ENCODE data around the gene C10orf105. TPM values are rescaled to one million over a fixed set of nuclear protein-coding genes. Genes with fewer than 3 reads are reported as not detected.

The C10orf105 gene
- total RNA-seq, 2 experiments from 2014 or later = 0.17 to 0.30 TPM

- Mint-ChIP-seq H3K4me1 (peaks cover 24% of the 10 kb centered on the region), H3K9me3 (no peaks in the 10 kb centered on the region), H3K27me3 (no peaks in the 10 kb centered on the region), H3K27ac (peak overlapping the region; percentile 42), H3K36me3 (no peaks in the 10 kb centered on the region), H3K4me3 (no peak overlapping the region)
- POLR2A ChIA-PET = interaction anchor here (0.6 to 2.7 kb wide), 5 partner anchors 9 to 140 kb away, joined by 3 to 20 read pairs (median 5); partner anchors contain the start of gene VSIR
- DNase-seq = no peak
- no peak for ATAC-seq (ENCODE audit: low read depth)
Observed at GRCh38 chr10:71707240-71707789, 12.3 kb downstream of the C10orf105 start.

GRCh38 chr10:71706216-71707121 is 13.1 kb downstream of the C10orf105 start:
- no peak overlapping the region for H3K4me3 Mint-ChIP-seq
- no peaks in the 10 kb centered on the region for H3K9me3 Mint-ChIP-seq
- no peaks in the 10 kb centered on the region for H3K27me3 Mint-ChIP-seq
- POLR2A ChIA-PET = interaction anchor here (0.7 to 1.4 kb wide), 5 partner anchors 8 to 67 kb away, joined by 3 to 5 read pairs (median 3); partner anchors contain the start of gene VSIR
- H3K36me3 Mint-ChIP-seq = no peaks in the 10 kb centered on the region
- no peak overlapping the region for H3K27ac Mint-ChIP-seq
- peaks cover 20% of the 10 kb centered on the region for H3K4me1 Mint-ChIP-seq
- ATAC-seq (ENCODE audit: low read depth) (no peak), DNase-seq (no peak)

- POLR2A ChIA-PET = interaction anchor here (0.7 to 1.8 kb wide), 4 partner anchors 26 to 68 kb away, joined by 3 to 7 read pairs (median 4); partner anchors contain the start of gene VSIR
- no peaks in the 10 kb centered on the region for H3K36me3 Mint-ChIP-seq
- H3K27me3 Mint-ChIP-seq = no peaks in the 10 kb centered on the region
- peaks cover 18% of the 10 kb centered on the region for H3K4me1 Mint-ChIP-seq
- H3K4me3 Mint-ChIP-seq = no peak overlapping the region
- no peak for DNase-seq
- no peak overlapping the region for H3K27ac Mint-ChIP-seq
- no peak for ATAC-seq (ENCODE audit: low read depth)
- no peaks in the 10 kb centered on the region for H3K9me3 Mint-ChIP-seq
Observed at GRCh38 chr10:71705582-71705981, 14.0 kb downstream of the C10orf105 start.

- no peaks in the 10 kb centered on the region for H3K27me3 Mint-ChIP-seq
- no peaks in the 10 kb centered on the region for H3K36me3 Mint-ChIP-seq
- H3K9me3 Mint-ChIP-seq = no peaks in the 10 kb centered on the region
- ATAC-seq (ENCODE audit: low read depth) (no peak), DNase-seq (no peak)
- no peak overlapping the region for H3K4me3 Mint-ChIP-seq
- H3K4me1 Mint-ChIP-seq = peaks cover 15% of the 10 kb centered on the region
- no peak overlapping the region for H3K27ac Mint-ChIP-seq
- POLR2A ChIA-PET = interaction anchor here (1.5 to 1.8 kb wide), 2 partner anchors 27 to 69 kb away, joined by 3 to 7 read pairs; partner anchors contain the start of gene VSIR
Observed at GRCh38 chr10:71704816-71705215, 14.8 kb downstream of the C10orf105 start.

- Mint-ChIP-seq H3K36me3 (no peaks in the 10 kb centered on the region), H3K27ac (no peak overlapping the region), H3K4me3 (no peak overlapping the region), H3K27me3 (no peaks in the 10 kb centered on the region), H3K4me1 (peaks cover 19% of the 10 kb centered on the region), H3K9me3 (no peaks in the 10 kb centered on the region)
- no peak for ATAC-seq (ENCODE audit: low read depth)
- DNase-seq = no peak
- POLR2A ChIA-PET = no interaction called here
Observed at GRCh38 chr10:71703577-71703976, 16.0 kb downstream of the C10orf105 start.

- POLR2A ChIA-PET = no interaction called here
- H3K27ac Mint-ChIP-seq = no peak overlapping the region
- no peaks in the 10 kb centered on the region for H3K27me3 Mint-ChIP-seq
- no peak overlapping the region for H3K4me3 Mint-ChIP-seq
- DNase-seq (no peak), ATAC-seq (ENCODE audit: low read depth) (no peak)
- no peaks in the 10 kb centered on the region for H3K9me3 Mint-ChIP-seq
- no peaks in the 10 kb centered on the region for H3K36me3 Mint-ChIP-seq
- peaks cover 24% of the 10 kb centered on the region for H3K4me1 Mint-ChIP-seq
Observed at GRCh38 chr10:71701496-71702132, 18.0 kb downstream of the C10orf105 start.

- no peaks in the 10 kb centered on the region for H3K27me3 Mint-ChIP-seq
- H3K4me3 Mint-ChIP-seq = no peak overlapping the region
- peaks cover 24% of the 10 kb centered on the region for H3K4me1 Mint-ChIP-seq
- H3K27ac Mint-ChIP-seq = no peak overlapping the region
- POLR2A ChIA-PET = no interaction called here
- no peaks in the 10 kb centered on the region for H3K36me3 Mint-ChIP-seq
- no peak for ATAC-seq (ENCODE audit: low read depth)
- DNase-seq = no peak
- no peaks in the 10 kb centered on the region for H3K9me3 Mint-ChIP-seq
Observed at GRCh38 chr10:71700731-71701368, 18.7 kb downstream of the C10orf105 start.

- H3K4me1 Mint-ChIP-seq = peaks cover 35% of the 10 kb centered on the region
- peak overlapping the region; percentile 78 for H3K27ac Mint-ChIP-seq
- peak overlapping the region; percentile 39 for H3K4me3 Mint-ChIP-seq
- ATAC-seq (ENCODE audit: low read depth) = no peak
- H3K9me3 Mint-ChIP-seq = no peaks in the 10 kb centered on the region
- H3K36me3 Mint-ChIP-seq = no peaks in the 10 kb centered on the region
- H3K27me3 Mint-ChIP-seq = no peaks in the 10 kb centered on the region
- POLR2A ChIA-PET = interaction anchor here (1.0 to 4.9 kb wide), 6 partner anchors 8 to 74 kb away, joined by 3 to 27 read pairs (median 5); partner anchors contain the start of gene VSIR
- DNase-seq = no peak
Observed at GRCh38 chr10:71698737-71699136, 20.8 kb downstream of the C10orf105 start.

- H3K27me3 Mint-ChIP-seq = no peaks in the 10 kb centered on the region
- H3K9me3 Mint-ChIP-seq = no peaks in the 10 kb centered on the region
- peak overlapping the region; percentile 39 for H3K4me3 Mint-ChIP-seq
- peak; percentile 57 for DNase-seq
- peak; percentile 44 for ATAC-seq (ENCODE audit: low read depth)
- peaks cover 36% of the 10 kb centered on the region for H3K4me1 Mint-ChIP-seq
- no peaks in the 10 kb centered on the region for H3K36me3 Mint-ChIP-seq
- H3K27ac Mint-ChIP-seq = peak overlapping the region; percentile 78
- POLR2A ChIA-PET = interaction anchor here (0.9 to 4.9 kb wide), 8 partner anchors 9 to 75 kb away, joined by 3 to 27 read pairs (median 4); partner anchors contain the start of gene VSIR
Observed at GRCh38 chr10:71697938-71698709, 21.5 kb downstream of the C10orf105 start.

- Mint-ChIP-seq H3K9me3 (no peaks in the 10 kb centered on the region), H3K36me3 (no peaks in the 10 kb centered on the region), H3K27ac (no peak overlapping the region), H3K27me3 (no peaks in the 10 kb centered on the region), H3K4me1 (peaks cover 36% of the 10 kb centered on the region), H3K4me3 (no peak overlapping the region)
- POLR2A ChIA-PET = interaction anchor here (0.5 to 4.9 kb wide), 6 partner anchors 12 to 76 kb away, joined by 3 to 27 read pairs (median 4); partner anchors contain the start of gene VSIR
- ATAC-seq (ENCODE audit: low read depth) (peak; percentile 55), DNase-seq (peak; percentile 78)
Observed at GRCh38 chr10:71696628-71697326, 22.8 kb downstream of the C10orf105 start.

GRCh38 chr10:71695502-71696476 is 23.8 kb downstream of the C10orf105 start:
- no peaks in the 10 kb centered on the region for H3K36me3 Mint-ChIP-seq
- POLR2A ChIA-PET = interaction anchor here (1.0 to 4.9 kb wide), 3 partner anchors 13 to 77 kb away, joined by 3 to 27 read pairs (median 8); partner anchors contain the start of gene VSIR
- no peak overlapping the region for H3K27ac Mint-ChIP-seq
- H3K4me3 Mint-ChIP-seq = no peak overlapping the region
- no peaks in the 10 kb centered on the region for H3K27me3 Mint-ChIP-seq
- H3K4me1 Mint-ChIP-seq = peaks cover 36% of the 10 kb centered on the region
- DNase-seq (no peak), ATAC-seq (ENCODE audit: low read depth) (no peak)
- peaks cover 3% of the 10 kb centered on the region for H3K9me3 Mint-ChIP-seq
